ENCODE results near the gene XPNPEP2. TPM values are rescaled to one million over a fixed set of nuclear protein-coding genes. Genes with fewer than 3 reads are reported as not detected.

XPNPEP2 gene
- total RNA-seq, 1 donor from 2014 or later = 0.72 TPM

- DNase-seq = no peak
Observed at GRCh38 chrX:129780441-129781105, 41.8 kb downstream of the XPNPEP2 start.

GRCh38 chrX:129781134-129781672 lies 42.4 kb downstream of the XPNPEP2 start:
- no peak for DNase-seq

GRCh38 chrX:129781680-129782495 lies 43.1 kb downstream of the XPNPEP2 start:
- no peak for DNase-seq

- DNase-seq = no peak
Observed at GRCh38 chrX:129782706-129783105, 43.9 kb downstream of the XPNPEP2 start.

GRCh38 chrX:129783291-129783713 lies 44.5 kb downstream of the XPNPEP2 start:
- no peak for DNase-seq

GRCh38 chrX:129784371-129784770 lies 45.6 kb downstream of the XPNPEP2 start:
- no peak for DNase-seq

- DNase-seq = no peak
Observed at GRCh38 chrX:129785160-129785947, 46.6 kb downstream of the XPNPEP2 start.

- no peak for DNase-seq
Observed at GRCh38 chrX:129786210-129786651, 47.5 kb downstream of the XPNPEP2 start.

GRCh38 chrX:129787336-129788055 lies 48.7 kb downstream of the XPNPEP2 start:
- DNase-seq = no peak

GRCh38 chrX:129788527-129788926 lies 49.7 kb downstream of the XPNPEP2 start:
- DNase-seq = no peak

GRCh38 chrX:129790146-129790545 lies 51.4 kb downstream of the XPNPEP2 start:
- no peak for DNase-seq

- DNase-seq = no peak
Observed at GRCh38 chrX:129790808-129791207, 52.0 kb downstream of the XPNPEP2 start.

- DNase-seq = no peak
Observed at GRCh38 chrX:129791336-129791735, 52.6 kb downstream of the XPNPEP2 start.

GRCh38 chrX:129791961-129792570 lies 53.3 kb downstream of the XPNPEP2 start:
- no peak for DNase-seq

GRCh38 chrX:129792586-129793291 lies 54.0 kb downstream of the XPNPEP2 start:
- no peak for DNase-seq

GRCh38 chrX:129793604-129794191 lies 54.9 kb downstream of the XPNPEP2 start:
- no peak for DNase-seq

GRCh38 chrX:129795584-129795983 lies 56.8 kb downstream of the XPNPEP2 start:
- no peak for DNase-seq

- DNase-seq = no peak
Observed at GRCh38 chrX:129797251-129797906, 58.6 kb downstream of the XPNPEP2 start.

GRCh38 chrX:129798456-129798855 lies 59.7 kb downstream of the XPNPEP2 start:
- DNase-seq = no peak

GRCh38 chrX:129798888-129799287 lies 60.1 kb downstream of the XPNPEP2 start:
- DNase-seq = no peak
